Measurements from ENCODE around the gene NOP16. TPM values are rescaled to one million over a fixed set of nuclear protein-coding genes. Genes with fewer than 3 reads are reported as not detected.

The NOP16 gene
- polyA plus RNA-seq, 1 experiment, result 36.8 TPM

GRCh38 chr5:176373100-176373818 lies 15.1 kb downstream of the NOP16 start:
- no peak for TF ChIP-seq CTCF (IDR thresholded peaks at IDR 0.05; ENCODE audit: insufficient read depth, low read depth, low read length)
- Histone ChIP-seq H3K4me3 (ENCODE audit: low read depth, low read length) (no peak overlapping the region), H3K36me3 (ENCODE audit: control insufficient read depth, insufficient read depth, low read length) (peaks cover 12% of the 10 kb centered on the region), H3K27me3 (ENCODE audit: control insufficient read depth, insufficient read depth, low read length) (no peaks in the 10 kb centered on the region)
- DNase-seq (ENCODE audit: low read depth), result no peak
- CTCF ChIA-PET, result no interaction called here
- POLR2A ChIA-PET, result no interaction called here

GRCh38 chr5:176371621-176372539 lies 16.5 kb downstream of the NOP16 start:
- Histone ChIP-seq H3K4me3 (ENCODE audit: low read depth, low read length) (no peak overlapping the region), H3K36me3 (ENCODE audit: control insufficient read depth, insufficient read depth, low read length) (peaks cover 13% of the 10 kb centered on the region), H3K27me3 (ENCODE audit: control insufficient read depth, insufficient read depth, low read length) (no peaks in the 10 kb centered on the region)
- DNase-seq (ENCODE audit: low read depth), result no peak
- ChIA-PET POLR2A (no interaction called here), CTCF (no interaction called here)
- no peak for TF ChIP-seq CTCF (IDR thresholded peaks at IDR 0.05; ENCODE audit: insufficient read depth, low read depth, low read length)

- no peak for TF ChIP-seq CTCF (IDR thresholded peaks at IDR 0.05; ENCODE audit: insufficient read depth, low read depth, low read length)
- Histone ChIP-seq H3K36me3 (ENCODE audit: control insufficient read depth, insufficient read depth, low read length) (peaks cover 13% of the 10 kb centered on the region), H3K4me3 (ENCODE audit: low read depth, low read length) (no peak overlapping the region), H3K27me3 (ENCODE audit: control insufficient read depth, insufficient read depth, low read length) (no peaks in the 10 kb centered on the region)
- no peak for DNase-seq (ENCODE audit: low read depth)
- POLR2A ChIA-PET, result no interaction called here
- CTCF ChIA-PET, result interaction anchor here (0.6 kb wide), 1 partner anchor 37 kb away, joined by 3 read pairs; no protein-coding TSS in a partner anchor
Observed at GRCh38 chr5:176369934-176370711, 18.3 kb downstream of the NOP16 start.

DNA sequence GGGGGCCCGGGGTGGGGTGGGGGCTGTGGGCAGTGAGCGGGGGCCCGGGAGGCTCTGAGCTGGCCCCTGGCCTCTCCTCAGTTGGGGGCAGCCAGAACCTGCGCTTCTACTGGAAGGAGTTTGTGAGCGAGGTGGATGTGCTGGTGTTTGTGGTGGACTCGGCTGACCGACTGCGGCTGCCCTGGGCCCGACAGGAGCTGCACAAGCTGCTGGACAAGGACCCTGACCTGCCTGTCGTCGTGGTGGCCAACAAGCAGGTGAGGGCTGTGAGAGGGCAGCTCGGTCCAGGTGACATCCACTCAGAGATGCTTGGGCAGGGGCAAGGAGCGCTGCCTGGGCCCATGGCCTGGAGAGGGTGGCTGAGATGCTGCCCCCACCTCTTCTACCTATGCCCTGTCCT lies 19.7 kb downstream of the NOP16 start:
- ChIA-PET CTCF (interaction anchor here (0.9 kb wide), 1 partner anchor 11 kb away, joined by 3 read pairs; no protein-coding TSS in a partner anchor), POLR2A (no interaction called here)
- TF ChIP-seq CTCF (IDR thresholded peaks at IDR 0.05; ENCODE audit: insufficient read depth, low read depth, low read length), result no peak
- DNase-seq (ENCODE audit: low read depth), result no peak
- H3K27me3 ChIP-seq (ENCODE audit: control insufficient read depth, insufficient read depth, low read length), result no peaks in the 10 kb centered on the region
- no peak overlapping the region for H3K4me3 ChIP-seq (ENCODE audit: low read depth, low read length)
- H3K36me3 ChIP-seq (ENCODE audit: control insufficient read depth, insufficient read depth, low read length), result peaks cover 13% of the 10 kb centered on the region
